ENCODE results near the gene NFYA. TPM values are rescaled to one million over a fixed set of nuclear protein-coding genes. Genes with fewer than 3 reads are reported as not detected.
A peak's percentile ranks its signal among the peaks of the same experiment; 100 is the strongest.

Gene NFYA
- total and polyA plus RNA-seq, 9 of the 15 experiments (the other 6 are each of a cell fraction or from before 2014, with no cell fraction given), result 7.3 to 37.1 (median 21.8) TPM

GRCh38 chr6:41071923-41072835, 595 bp upstream of the NFYA start, which contains the start of gene OARD1 (continued):
- TF ChIP-seq PHB2 (IDR thresholded peaks at IDR 0.05; ENCODE audit: low read depth) (peak; percentile 16; the same call in 1 of the 2 replicates), CREBBP (IDR thresholded peaks at IDR 0.05; ENCODE audit: low read depth, low read length) (no peak), MEIS2 (IDR thresholded peaks at IDR 0.05; ENCODE audit: partially characterized antibody) (peak; percentile 99), BRCA1 (IDR thresholded peaks at IDR 0.05) (no peak), BRCA1 (CRISPR knock-in tag; IDR thresholded peaks at IDR 0.05) (no peak), SMARCA4 (IDR thresholded peaks at IDR 0.05) (peak; percentile 67), ETS1 (conservative IDR thresholded peaks at IDR 0.05; ENCODE audit: control insufficient read depth, low read depth, low read length) (peak; percentile 38; the same call in 1 of the 2 replicates), ZFP30 (CRISPR knock-in tag; IDR thresholded peaks at IDR 0.05; ENCODE audit: borderline replicate concordance) (no peak), ZNF41 (CRISPR knock-in tag; conservative IDR thresholded peaks at IDR 0.05) (no peak), ZNF277 (CRISPR knock-in tag; IDR thresholded peaks at IDR 0.05; ENCODE audit: borderline replicate concordance) (no peak), STAT5A (IDR thresholded peaks at IDR 0.05; ENCODE audit: borderline replicate concordance, low read length) (peak; percentile 17; the same call in 1 of the 2 replicates), ZFP36 (IDR thresholded peaks at IDR 0.05; ENCODE audit: low read depth, low read length, partially characterized antibody) (peak; percentile 1), PRDM10 (IDR thresholded peaks at IDR 0.05; ENCODE audit: partially characterized antibody) (peak; percentile 86), U2AF1 (optimal IDR thresholded peaks at IDR 0.05; ENCODE audit: low read depth, low read length) (no peak)

Data from K562 (cell line).